Left renal pelvis (tissue), 4 donors: ENCODE measurements around the gene PAFAH2. TPM values are rescaled to one million over a fixed set of nuclear protein-coding genes. Genes with fewer than 3 reads are reported as not detected.

Experiments
- DNase-seq, 4 donors: peaks; one replicate each; pipeline ENCODE4 v3.0.0-alpha.2; 2013; ENCODE audit warnings: low read depth in 4 of 4, low spot score in 3 of 4
- polyA plus RNA-seq, 4 donors: library from polyadenylated mRNA; unstranded; fragments of 120-200 nt; gene quantifications; one replicate each; pipeline ENCODE4 v1.2.1, GENCODE V29; 2013; ENCODE audit not compliant: insufficient read length in 4 of 4

Gene PAFAH2
- polyA plus RNA-seq, 4 donors = 5.0 to 20.0 (median 17.2) TPM

DNA sequence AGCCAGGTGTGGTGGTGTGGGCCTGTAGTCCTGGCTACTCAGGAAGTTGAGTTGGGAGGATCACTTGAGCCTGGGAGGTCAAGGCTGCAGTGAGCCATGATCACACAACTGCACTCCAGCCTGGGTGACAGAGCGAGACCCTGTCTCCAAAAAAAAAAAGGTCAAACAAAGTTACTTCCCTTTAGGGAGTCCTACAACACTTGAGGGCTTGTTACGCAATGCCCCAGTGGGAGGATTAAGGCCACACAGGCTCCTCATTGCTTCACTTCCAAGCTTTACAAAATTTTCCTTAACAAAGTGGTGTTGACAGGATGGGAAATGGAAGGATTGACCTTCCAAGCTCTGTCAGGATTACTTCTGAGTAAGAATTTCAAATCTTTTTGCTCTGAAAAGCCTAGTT, 17.5 kb upstream of the PAFAH2 start:
- DNase-seq = no peak

DNA sequence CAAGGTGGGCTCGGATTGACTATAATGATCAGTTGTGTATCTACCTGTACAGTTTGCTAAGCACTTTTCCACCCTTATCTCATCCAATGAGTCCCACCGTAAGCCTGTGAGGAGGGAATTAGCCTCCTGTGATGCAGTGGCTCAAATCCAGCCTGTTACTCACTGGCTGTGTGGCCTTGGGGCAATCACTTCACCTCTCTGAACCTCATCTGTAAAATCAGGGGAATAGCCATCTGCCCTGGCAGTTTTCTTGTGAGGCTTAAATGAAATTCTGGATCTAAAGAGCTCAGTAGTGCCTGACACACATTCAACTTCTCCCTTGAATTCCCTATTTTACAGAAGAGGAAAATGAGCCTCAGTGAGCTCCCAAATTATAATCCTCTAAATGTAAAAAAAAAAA, 16.3 kb upstream of the PAFAH2 start:
- DNase-seq = no peak

DNA sequence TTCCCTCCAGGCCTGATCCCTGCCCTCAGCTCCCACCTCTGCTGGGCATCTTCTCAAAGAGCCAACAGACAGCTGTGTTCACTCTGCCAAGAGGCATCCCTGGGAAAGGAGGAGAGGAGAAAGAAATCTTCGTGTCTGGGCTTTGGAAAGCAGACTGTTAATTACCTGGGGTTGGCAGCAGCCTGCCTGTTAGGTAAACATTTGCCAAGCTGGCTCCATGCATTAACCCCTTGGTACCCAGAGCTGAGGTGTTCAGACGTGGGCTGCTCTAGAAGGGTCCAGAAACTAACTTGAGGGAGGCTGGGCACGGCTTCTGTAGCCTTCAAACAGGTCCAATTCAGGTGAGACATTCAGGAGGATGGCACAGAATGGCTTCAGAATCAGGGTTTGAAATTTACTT, 15.0 kb upstream of the PAFAH2 start:
- DNase-seq = no peak

DNA sequence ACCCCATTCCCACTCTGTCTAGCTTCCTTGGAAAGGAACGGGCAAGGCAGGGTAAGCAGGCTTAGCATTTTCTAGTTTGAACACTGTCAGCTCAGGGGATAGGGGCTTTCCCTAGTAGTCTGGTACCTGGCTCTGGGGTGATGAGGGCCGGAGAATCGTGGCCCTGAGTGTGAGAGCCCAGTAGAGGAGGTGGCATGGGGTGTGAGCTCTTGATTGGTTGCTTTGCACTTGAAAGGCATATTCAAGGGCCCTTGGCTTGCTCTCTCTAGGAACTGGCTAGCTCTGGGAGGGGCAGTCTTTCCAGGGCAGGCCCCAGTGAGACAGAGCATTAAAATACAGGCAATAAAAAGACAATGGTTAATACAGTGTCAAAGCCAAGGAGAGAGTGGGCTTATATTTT, 13.0 kb upstream of the PAFAH2 start:
- DNase-seq = no peak

DNA sequence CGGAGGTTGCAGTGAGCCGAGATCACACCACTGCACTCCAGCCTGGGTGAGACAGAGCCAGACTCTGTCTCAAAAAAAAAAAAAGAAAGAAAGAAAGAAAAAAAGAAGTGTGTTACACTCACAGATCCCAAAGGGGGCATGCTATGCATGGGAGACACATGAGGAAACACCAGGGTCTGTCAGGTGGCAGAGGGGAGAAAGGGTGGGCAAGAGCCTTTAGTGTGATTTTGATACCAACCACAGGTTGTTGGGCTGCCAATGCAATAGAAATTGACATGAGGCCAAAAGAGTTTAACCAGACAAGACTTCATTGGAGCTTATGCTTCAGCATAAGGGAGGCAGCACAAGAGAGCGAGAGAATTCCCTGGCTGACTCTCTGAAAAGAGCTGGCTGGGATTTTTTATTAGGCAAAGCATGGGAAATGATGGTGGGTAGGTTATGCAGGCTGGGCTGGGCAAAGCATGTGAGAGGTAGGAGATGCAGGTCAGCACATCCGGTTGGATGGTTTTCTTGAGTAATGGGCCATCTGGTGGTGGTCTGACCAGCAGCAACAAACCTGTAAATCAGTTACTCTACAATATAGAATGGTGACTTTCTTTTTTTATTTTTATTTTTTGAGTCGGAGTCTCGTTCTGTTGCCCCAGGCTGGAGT, 12.1 kb upstream of the PAFAH2 start:
- DNase-seq = no peak

DNA sequence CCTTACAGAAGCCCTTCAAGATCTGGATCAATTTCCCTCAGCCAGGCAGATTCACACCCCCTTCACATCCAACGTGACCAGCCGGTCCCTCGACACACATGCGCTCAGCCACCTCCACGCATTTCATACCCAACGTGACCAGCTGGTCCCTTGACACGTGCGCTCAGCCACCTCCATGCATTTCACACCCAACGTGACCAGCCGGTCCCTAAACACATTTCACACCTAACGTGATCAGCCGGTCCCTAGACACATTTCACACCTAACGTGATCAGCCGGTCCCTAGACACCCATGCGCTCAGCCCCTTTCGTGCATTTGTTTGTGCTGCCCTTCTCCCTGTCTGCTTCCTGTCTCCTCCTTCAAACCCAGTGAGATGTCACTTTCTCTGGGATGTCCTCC, 8.8 kb upstream of the PAFAH2 start:
- DNase-seq = no peak

DNA sequence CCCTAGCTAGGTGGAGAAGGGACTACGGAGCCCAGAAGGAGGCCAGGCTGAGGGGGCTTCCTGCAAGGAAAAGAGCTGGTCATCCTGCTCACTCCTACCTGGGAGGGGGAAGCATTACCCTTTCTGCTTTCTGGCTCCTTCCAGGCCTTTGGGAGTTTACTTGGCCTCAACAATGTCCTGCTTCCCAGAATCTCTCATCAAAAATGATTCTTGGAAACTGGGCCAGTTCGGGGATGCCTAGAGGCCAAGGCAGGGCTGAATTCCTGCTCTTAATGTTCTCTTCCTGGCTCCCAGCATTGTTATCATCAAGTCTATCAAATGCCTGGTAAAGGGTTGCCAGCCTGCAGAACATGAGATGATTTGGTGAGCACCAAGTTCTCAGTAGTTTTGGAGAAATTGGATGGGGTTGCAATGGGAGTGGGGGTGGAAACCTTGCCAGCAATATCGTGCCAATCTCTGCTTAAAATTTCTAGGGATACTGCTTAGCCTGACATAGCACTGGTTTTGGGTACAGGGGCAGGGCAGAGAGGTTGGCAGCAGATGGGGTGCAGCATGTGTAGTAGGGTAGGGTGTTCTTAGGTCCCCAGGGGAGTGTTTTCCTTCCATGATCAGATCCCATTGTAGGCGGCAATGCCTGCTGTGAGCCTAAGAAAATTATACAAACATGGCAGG, 7.7 kb upstream of the PAFAH2 start:
- no peak for DNase-seq

DNA sequence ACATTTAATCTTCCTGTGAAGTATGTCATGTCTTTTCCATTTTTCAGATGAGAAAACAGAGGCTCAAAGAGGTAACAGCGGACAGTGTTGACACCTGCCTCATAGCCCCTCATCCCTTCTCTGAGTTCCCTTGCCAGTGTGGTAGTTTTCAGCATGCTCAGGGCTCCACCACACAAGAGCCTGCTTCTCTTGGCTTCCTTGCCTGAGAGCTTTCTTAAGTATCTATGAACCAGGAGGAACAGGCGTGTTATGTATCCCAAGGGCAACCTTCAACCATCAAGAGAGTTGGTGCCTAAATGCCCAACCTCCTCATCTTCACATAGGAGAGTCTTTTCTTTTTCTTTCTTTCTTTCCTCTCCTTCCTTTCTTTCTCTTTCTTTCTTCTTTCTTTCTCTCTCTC, 5.9 kb upstream of the PAFAH2 start:
- DNase-seq = no peak

DNA sequence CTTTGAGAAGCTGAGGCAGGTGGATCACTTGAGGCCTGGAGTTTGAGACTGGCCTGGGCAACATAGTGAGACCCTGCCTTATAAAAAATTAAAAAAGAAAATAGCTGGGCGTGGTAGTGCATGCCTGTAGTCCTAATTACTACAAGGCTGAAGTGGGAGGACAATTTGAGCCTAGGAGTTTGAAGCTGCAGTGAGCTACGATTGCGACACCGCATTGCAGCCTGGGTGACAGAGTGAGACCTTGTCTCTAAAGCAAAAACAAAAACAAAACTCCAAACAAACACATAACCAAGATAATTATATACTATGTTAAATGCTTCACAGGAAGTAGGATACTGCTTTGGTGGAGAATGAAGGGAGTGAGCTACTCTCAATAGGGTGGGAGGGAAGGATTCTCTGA, 5.4 kb upstream of the PAFAH2 start:
- DNase-seq = no peak

DNA sequence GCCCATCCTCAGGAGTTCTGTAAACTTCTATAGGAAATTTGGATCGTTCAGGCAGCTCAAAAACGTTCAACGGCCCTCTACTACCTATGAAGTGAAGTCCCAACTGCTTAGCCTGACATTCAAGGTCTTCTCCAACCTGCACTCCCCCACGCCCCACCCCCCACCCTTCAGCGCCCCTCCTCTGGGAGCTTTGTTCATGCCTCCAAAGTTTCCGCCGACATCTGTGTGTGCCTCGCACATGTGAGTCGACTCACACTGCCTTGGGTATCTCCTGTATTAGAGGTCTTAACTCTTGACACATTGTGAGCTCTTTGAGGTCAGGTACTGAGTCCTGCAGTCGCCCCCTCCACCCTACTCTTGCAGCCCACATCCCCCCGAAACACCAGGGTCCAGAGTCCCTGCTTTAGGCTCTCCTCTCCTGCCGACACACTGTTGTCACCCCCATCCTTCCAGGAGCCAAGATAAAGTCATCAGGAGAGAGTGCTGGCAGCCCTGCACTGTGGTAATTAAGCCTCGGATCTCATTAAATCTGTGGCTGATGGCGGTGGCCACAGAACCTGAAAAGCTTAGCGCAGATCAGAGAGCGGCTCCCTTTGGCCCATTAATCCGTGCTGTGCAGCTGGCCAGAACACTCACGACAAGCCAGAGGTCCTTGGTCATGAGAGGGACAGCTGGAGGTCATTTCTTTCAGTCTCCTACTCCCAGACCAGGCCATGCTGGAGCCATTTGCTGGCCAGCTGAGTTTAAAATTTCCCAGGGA, 1.4 kb upstream of the PAFAH2 start:
- no peak for DNase-seq

DNA sequence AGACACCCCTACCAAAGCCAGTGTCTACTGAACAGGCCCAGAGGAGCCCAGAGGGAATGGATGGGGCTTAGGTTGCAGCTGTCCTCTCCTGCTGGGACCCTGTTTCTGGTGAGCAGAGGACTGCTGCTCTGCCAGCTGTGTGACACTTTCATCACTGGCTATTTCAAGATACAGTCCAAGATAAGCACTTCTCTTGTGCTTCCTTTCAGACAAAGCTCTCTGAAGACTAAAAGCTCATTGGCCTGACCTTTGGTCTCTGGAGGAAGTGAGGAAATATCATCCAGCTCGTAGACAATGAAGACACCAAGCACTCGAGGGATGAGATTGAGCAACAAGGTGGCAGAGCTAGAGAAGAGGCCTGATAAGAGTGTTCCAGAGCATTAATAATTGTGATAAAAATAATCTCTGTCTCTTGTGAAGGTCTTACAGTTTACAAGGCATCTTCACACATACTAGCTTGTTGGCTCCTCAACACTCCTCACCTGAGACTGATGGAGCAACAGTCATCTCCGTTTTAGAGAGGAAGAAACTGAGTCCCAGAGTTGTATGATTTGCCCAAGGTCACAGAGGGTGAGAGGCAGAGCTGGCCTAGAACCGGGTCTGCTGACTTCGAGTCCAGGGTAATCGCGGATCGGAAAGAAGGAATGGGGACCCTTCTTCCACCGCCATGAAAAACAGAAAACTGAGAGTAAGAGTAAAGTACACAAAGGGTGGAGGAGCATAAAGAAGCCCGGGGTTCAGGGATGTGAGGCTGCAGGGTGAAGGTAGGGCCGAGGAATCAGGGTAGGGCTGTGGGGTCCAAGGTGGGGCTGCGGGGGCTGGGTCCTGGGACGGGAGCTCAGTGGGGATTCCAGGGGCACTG, 666 bp downstream of the PAFAH2 start:
- no peak for DNase-seq

DNA sequence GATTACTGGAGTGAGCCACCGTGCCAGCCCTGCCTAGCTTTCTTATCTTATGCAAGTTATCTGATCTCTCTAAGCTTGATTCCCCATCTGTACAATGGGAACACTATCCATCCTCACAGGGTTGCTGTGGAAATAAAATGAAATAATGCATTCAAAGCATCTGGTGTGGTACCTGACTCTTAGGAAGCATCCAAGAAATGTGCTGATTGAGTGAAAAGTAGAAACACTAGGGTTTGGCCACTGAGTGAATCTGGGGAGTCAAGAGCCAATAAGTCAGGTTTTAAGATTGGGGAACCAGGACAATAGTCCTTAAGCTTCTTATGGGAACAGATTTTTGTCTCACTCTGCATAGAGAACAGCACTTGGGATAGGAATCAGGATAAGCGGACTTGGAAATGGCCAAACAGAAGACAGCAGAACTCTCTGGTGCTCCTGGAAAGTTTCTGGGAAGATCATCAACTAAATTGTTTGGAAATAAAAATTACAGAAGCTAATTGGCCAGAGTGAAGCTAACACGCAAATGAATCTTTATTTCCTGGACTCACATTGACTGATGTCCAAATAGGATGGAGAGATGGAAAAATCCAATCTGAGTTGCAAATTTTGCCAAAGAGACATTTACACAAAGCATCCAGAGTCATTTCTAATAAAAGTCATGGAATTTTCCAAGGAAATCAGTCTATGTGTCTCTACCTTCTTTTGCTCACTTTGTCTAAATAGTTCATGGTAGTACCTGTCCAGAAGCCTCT, 3.3 kb downstream of the PAFAH2 start:
- no peak for DNase-seq

DNA sequence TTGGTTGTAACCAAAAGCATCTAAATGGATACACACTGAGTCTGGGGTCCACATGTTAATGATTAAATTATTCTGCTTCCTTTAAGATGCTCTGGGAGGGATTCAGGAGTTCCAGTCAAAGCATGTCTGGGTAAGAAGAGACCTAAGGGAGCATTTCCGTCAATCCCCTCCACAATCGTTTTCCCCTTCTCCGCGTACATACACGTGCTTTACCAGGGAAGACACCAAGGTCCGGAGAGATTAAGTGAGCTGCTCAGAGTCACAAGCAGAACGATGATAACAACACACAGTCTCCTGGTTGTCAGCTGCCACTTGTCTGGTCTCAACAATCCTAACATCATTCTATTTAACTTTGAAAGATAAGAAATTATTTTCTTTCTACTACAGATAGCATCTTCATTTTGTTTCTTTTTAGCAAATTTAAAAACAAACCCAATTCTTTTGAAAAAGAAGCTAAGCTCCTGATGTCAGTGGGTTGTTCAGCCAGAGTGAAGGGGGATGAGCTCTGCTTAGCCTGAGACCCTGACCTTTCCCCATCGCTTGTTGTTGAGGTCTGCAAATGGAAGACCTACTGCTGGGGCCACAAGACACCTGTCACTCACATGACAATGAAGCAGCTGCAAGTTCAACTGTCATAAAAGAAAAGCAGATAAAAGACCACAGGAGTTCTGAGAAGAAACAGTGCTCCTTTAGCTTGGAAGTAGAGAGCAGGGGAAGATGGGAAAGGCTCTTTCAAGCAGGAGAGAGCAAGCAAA, 4.5 kb downstream of the PAFAH2 start:
- DNase-seq = no peak

DNA sequence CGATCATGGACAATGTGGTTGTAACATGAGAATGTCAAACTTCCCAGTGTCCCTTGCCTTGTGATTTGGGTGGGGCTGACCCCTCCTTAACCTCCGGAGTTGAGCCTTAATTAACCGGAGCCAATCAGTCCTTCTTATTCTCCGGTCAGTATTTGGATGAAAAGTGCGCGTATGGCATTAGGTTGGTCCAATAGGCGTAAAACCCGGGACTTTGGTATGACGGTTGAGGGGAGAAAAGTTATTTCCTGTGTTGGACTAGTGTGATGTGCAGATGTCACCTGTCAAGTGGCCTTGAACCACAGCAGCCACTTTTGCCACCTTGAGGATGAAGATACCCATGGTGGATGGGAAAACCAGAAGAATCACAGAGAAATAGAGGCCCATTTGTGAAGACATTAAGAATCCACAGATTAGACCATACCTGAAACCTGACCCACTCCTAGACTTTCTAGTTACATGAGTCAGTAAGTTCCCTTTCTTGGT, 5.1 kb downstream of the PAFAH2 start:
- DNase-seq = no peak

DNA sequence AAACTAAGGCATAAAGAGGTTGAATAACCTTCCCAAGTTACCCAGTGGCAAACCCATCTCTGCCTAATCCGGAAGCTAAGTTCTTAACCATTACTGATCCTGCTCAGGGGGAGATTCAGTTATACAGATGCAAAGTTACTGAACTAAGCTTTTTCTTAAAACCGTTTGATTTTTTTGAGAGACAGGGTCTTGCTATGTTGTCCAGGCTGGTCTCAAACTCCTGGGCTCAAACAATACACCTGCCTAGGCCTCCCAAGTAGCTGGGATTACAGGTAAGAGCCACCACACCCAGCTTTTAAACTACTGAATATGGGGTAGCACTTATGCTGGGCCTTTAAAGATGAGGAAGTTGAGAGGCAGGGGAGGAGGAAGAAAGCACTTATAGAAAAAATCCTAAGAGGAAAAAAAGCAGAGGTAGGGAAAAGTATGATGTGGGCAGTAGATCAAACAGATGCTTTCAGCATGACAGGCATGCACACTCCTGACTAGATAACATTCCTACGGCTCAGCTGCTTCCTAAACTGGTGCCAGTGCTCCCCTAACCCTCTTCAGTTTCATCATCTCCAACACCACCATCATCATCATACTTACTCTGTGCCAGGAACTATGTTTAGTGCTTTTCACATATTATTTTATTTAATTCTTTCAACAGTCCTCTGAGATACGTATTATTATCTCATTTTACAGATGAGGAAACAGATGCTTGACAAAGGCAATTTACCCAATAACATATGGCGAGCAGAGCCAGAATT, 5.8 kb downstream of the PAFAH2 start:
- DNase-seq = no peak

DNA sequence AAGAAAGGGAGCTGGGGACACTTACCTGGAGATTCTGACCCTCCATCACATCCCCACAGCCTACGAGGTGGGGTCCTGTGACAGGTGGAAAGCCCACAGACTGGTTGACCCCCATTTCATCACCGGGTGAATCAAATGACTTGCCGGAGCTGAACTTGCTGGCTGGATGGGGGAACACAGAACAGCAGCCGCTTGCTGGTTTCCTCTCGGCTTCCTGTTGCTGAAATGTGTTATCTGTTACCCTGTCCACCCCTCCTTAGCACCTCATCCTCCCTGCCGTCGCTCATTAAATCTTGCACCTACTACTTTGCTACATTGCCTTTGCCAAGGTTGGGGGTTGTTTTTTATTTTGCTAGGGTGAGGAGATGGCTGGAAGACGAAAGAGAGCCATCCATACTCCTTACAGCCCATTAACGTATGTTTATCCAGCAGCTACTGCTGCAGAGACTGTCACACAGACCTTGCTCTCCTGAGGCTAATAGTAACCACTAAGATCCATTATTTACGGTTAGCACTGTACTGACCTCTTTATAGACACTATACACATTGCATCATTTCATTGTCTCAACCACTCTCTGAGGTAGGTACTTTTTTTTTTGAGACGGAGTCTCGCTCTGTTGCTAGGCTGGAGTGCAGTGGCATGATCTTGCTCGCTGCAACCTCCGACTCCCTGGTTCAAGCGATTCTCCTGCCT, 7.0 kb downstream of the PAFAH2 start:
- DNase-seq = no peak

DNA sequence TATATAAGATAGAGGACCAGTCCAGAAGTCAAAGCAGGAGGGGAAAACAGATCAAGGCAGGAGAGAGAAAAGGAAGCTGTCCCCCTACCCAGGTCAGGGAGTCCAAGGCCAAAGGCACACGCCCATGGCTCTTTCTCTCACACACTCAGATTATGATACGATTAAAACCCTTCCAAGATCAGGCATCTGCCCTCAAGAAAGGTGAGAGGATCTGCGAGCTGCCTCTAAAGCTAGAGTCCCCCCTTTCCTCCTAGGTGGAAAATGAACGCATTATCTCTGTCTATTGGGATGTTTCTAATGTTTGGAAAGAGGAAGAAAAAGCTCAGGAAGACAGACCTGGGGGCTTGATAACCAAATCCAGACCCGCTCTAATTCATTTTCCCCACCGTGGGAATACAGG, 7.6 kb downstream of the PAFAH2 start:
- DNase-seq = no peak
